Measurements from ENCODE around the gene CFAP69.

DNA sequence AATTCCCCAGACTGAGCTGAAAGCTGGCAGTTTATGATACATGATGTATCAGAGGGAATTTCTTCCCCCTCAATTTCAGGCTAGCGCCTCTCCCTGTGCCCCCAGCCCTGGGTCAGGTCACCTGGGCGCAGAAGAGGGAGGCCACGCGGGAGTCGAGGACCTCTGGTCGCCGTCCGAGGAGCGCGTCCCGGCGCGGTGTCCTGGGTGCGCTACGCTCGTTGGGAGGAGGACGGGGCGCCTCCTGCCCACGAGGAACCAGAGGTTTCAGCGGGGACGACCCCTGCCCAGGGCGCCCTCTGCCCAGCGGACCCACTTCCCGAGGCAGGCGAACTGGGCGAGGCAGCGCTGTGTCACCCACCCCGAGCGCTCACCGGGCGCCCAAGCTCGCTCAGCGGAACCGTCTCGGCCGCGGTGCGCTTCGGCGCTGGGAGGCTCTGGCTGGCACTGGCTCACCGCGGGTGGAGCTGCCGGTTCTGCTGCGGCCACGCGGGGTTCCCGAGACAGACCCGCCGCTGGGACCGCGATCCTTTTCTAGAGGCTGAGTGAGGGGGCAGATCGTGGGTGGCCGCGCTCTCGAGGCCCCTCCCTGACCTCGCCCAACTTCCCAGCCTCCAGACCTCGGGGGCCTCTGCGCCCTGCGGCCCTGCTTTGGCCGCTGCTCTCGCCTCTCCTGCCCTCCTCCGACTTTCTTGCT is 76.0 kb downstream of the CFAP69 start, which contains the start of gene FAM237B:
- TF ChIP-seq, protein P1, sequence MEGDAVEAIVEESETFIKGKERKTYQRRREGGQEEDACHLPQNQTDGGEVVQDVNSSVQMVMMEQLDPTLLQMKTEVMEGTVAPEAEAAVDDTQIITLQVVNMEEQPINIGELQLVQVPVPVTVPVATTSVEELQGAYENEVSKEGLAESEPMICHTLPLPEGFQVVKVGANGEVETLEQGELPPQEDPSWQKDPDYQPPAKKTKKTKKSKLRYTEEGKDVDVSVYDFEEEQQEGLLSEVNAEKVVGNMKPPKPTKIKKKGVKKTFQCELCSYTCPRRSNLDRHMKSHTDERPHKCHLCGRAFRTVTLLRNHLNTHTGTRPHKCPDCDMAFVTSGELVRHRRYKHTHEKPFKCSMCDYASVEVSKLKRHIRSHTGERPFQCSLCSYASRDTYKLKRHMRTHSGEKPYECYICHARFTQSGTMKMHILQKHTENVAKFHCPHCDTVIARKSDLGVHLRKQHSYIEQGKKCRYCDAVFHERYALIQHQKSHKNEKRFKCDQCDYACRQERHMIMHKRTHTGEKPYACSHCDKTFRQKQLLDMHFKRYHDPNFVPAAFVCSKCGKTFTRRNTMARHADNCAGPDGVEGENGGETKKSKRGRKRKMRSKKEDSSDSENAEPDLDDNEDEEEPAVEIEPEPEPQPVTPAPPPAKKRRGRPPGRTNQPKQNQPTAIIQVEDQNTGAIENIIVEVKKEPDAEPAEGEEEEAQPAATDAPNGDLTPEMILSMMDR (IDR thresholded peaks at IDR 0.05 in 2 of 3, conservative IDR thresholded peaks at IDR 0.05 in 1 of 3; ENCODE audit: borderline replicate concordance in 1 of 3, insufficient read depth in 1 of 3, low read depth in 2 of 3, low read length in 2 of 3) = no peak
- TF ChIP-seq EGR1 (IDR thresholded peaks at IDR 0.05; ENCODE audit: low read depth) (no peak), CEBPB (IDR thresholded peaks at IDR 0.05; ENCODE audit: low read depth) (no peak), SRF (IDR thresholded peaks at IDR 0.05; ENCODE audit: low read depth) (no peak), RAD21 (IDR thresholded peaks at IDR 0.05; ENCODE audit: low read depth) (no peak)
